Lower leg skin (tissue), 4 donors: ENCODE measurements around the gene GABRG3. TPM values are rescaled to one million over a fixed set of nuclear protein-coding genes. Genes with fewer than 3 reads are reported as not detected.

Experiments
- DNase-seq, 2 donors: peaks; one replicate each; pipeline ENCODE4 v3.0.0-alpha.2; 2019; ENCODE audit warnings: low spot score in 2 of 2
- H3K4me3 ChIP-seq: fragments of 200-600 bp; sonication (generic); 2 replicates; pipeline ENCODE4 v1.5.1; 2017; ENCODE audit warnings: mild to moderate bottlenecking, low read depth; ENCODE audit not compliant: poor library complexity, severe bottlenecking
- CTCF ChIP-seq, 3 donors: fragments of 450-650 bp; IDR thresholded peaks; one replicate each; pipeline ENCODE4 v1.5.1; 2016; ENCODE audit warnings: antibody characterized with exemption in 3 of 3, mild to moderate bottlenecking in 3 of 3, moderate library complexity in 2 of 3
- POLR2A ChIP-seq, 2 donors: fragments of 450-650 bp; IDR thresholded peaks; one replicate each; pipeline ENCODE4 v1.6.1; 2016 to 2017; ENCODE audit warnings: antibody characterized with exemption in 2 of 2, mild to moderate bottlenecking in 1 of 2, moderate library complexity in 1 of 2
- WGBS, 2 donors: methylation state at CpG; one replicate each; pipeline ENCODE4 v1.1.5; 2018; 5-methylcytosine and 5-hydroxymethylcytosine counted together
- intact Hi-C: fragments of 100-400 bp; cut with DNase I; formaldehyde crosslinking; loops from one replicate; pipeline ENCODE4 v1.15.0; 2023; ENCODE audit warnings: low total_unique reads
- total RNA-seq, 4 donors: library from RNA; depleted of rRNA; stranded (reverse); fragments of >200 nt; gene quantifications; one replicate each; pipeline ENCODE4 v1.1.0, GENCODE V29; 2016

GABRG3 gene
- total RNA-seq, 4 donors from 2014 or later: 0.12 to 0.49 (median 0.25) TPM

GRCh38 chr15:27382361-27383025 is 411.5 kb downstream of the GABRG3 start:
- TF ChIP-seq CTCF (IDR thresholded peaks at IDR 0.05) (no peak), POLR2A (IDR thresholded peaks at IDR 0.05) (no peak)

GRCh38 chr15:27383726-27384125 is 412.7 kb downstream of the GABRG3 start:
- TF ChIP-seq POLR2A (IDR thresholded peaks at IDR 0.05): no peak
- TF ChIP-seq CTCF (IDR thresholded peaks at IDR 0.05): no peak
- DNase-seq: no peak
- intact Hi-C loops: no loop called here
- no peak overlapping the region for H3K4me3 ChIP-seq
- WGBS, 2 donors: 67 to 73% methylated on average over 4 of the region's 4 CpGs

More at GRCh38 chr15:27382361-27383025, 411.5 kb downstream of the GABRG3 start:
- no peak overlapping the region for H3K4me3 ChIP-seq
- WGBS, 2 donors: 25 to 34% methylated on average over 8 of the region's 8 CpGs
- intact Hi-C loops: no loop called here
- no peak for DNase-seq

- no peak for TF ChIP-seq POLR2A (IDR thresholded peaks at IDR 0.05)
- no peak for TF ChIP-seq CTCF (IDR thresholded peaks at IDR 0.05)
- H3K4me3 ChIP-seq: no peak overlapping the region
- WGBS, 2 donors: 83 to 86% methylated on average over 3 of the region's 3 CpGs
- intact Hi-C loops: no loop called here
- no peak for DNase-seq
Observed at GRCh38 chr15:27392163-27392562, 421.2 kb downstream of the GABRG3 start.

GRCh38 chr15:27396521-27396920 is 425.5 kb downstream of the GABRG3 start:
- no peak for TF ChIP-seq CTCF (IDR thresholded peaks at IDR 0.05)
- no peak for TF ChIP-seq POLR2A (IDR thresholded peaks at IDR 0.05)
- intact Hi-C loops: no loop called here
- no peak overlapping the region for H3K4me3 ChIP-seq
- WGBS, 2 donors: 44 to 66% methylated on average over 2 of the region's 2 CpGs
- DNase-seq: no peak

GRCh38 chr15:27396996-27397395 is 426.0 kb downstream of the GABRG3 start:
- intact Hi-C loops: no loop called here
- 87 to 93% methylated on average over 6 of the region's 6 CpGs for WGBS, 2 donors
- H3K4me3 ChIP-seq: no peak overlapping the region
- TF ChIP-seq CTCF (IDR thresholded peaks at IDR 0.05) (no peak), POLR2A (IDR thresholded peaks at IDR 0.05) (no peak)
- DNase-seq: no peak
